ENCODE results near the gene OGA.

OGA gene

GRCh38 chr10:101834341-101834740 lies 16.1 kb upstream of the OGA start:
- peak in 1 of 2 donors; percentile 35 for DNase-seq

GRCh38 chr10:101833466-101833865 lies 15.2 kb upstream of the OGA start:
- no peak for DNase-seq

GRCh38 chr10:101832325-101832771 lies 14.1 kb upstream of the OGA start:
- no peak for DNase-seq

- DNase-seq, result no peak
Observed at GRCh38 chr10:101831169-101831811, 13.0 kb upstream of the OGA start.

GRCh38 chr10:101830322-101831168 lies 12.3 kb upstream of the OGA start:
- peak; percentile 95 for DNase-seq

- DNase-seq, result peak; percentile 79 to 87
Observed at GRCh38 chr10:101829561-101830315, 11.5 kb upstream of the OGA start.

- DNase-seq, result no peak
Observed at GRCh38 chr10:101828766-101829551, 10.7 kb upstream of the OGA start.

- no peak for DNase-seq
Observed at GRCh38 chr10:101827919-101828600, 9.8 kb upstream of the OGA start.

- DNase-seq, result no peak
Observed at GRCh38 chr10:101826852-101827434, 8.7 kb upstream of the OGA start.

- no peak for DNase-seq
Observed at GRCh38 chr10:101824736-101825135, 6.5 kb upstream of the OGA start.

GRCh38 chr10:101818872-101819633 lies 809 bp upstream of the OGA start:
- DNase-seq, result no peak

- peak in 1 of 2 donors; percentile 43 for DNase-seq
Observed at GRCh38 chr10:101817337-101818118, 716 bp downstream of the OGA start.

GRCh38 chr10:101816913-101817336 lies 1.3 kb downstream of the OGA start:
- DNase-seq, result no peak

- DNase-seq, result no peak
Observed at GRCh38 chr10:101816376-101816775, 1.9 kb downstream of the OGA start.

GRCh38 chr10:101814466-101815071 lies 3.7 kb downstream of the OGA start:
- DNase-seq, result no peak

- DNase-seq, result no peak
Observed at GRCh38 chr10:101812606-101813005, 5.6 kb downstream of the OGA start.

- no peak for DNase-seq
Observed at GRCh38 chr10:101807158-101807557, 11.1 kb downstream of the OGA start.

- no peak for DNase-seq
Observed at GRCh38 chr10:101803511-101803910, 14.7 kb downstream of the OGA start.

- DNase-seq, result no peak
Observed at GRCh38 chr10:101797403-101798059, 20.7 kb downstream of the OGA start.

Data from CD4-positive, alpha-beta T cell treated with Interleukin-4 for 1 hour (primary cell).